Renal cortical epithelial cell (primary cell): ENCODE results near the gene DERA. TPM values are rescaled to one million over a fixed set of nuclear protein-coding genes. Genes with fewer than 3 reads are reported as not detected.
"Not testable (repeated sequence)": the region's sequence is repeated elsewhere in the genome, so short reads cannot be mapped to it uniquely, and the experiment has no call there.

ENCODE experiments used
- DNase-seq: peaks from one replicate; pipeline ENCODE4 v3.0.0-alpha.2; 2011; ENCODE audit warnings: low read depth
- total RNA-seq: library from RNA; depleted of rRNA; stranded (reverse); fragments of >200 nt; gene quantifications from 2 replicates; pipeline ENCODE4 v1.2.3, GENCODE V29; 2014

The DERA gene
- total RNA-seq, 1 donor from 2014 or later, result 102 TPM

DNA sequence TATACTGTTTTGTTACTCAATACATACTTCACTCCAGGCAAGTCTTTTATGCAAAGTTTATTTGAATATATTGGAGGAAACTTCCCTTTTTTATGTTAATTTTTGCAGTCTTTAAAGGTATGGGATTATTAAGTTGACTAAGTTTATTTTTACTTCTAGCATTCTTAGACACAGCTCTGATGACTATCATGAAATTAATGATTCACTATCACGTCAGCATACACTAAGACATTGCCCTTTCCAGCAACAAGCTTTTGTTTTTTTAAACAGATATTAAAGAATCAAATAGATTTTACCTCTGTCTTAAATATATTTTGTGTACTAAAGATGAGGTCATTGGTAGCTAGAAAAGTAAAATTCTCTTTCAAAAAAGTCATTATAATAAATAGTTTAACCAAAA lies 52.1 kb downstream of the DERA start:
- peak; percentile 90 for DNase-seq

DNA sequence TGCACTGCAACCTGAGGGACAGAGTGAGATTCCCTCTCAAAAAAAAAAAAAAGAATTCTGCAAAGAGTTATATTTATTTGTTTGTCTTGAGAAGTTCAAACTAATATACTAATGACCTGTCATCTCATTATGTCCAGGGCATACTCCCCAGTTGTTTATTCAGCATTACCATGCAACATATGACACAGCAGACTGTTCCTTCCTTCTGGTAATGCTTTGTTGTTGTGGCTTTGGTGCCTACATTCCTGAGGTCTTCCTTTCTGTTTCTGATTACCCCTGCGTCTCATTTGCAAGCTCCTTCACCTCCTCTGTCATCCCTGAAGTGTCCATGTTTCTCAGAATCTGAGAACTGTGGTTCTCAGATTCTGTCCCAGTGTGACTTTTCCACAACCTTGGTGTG lies 55.3 kb downstream of the DERA start:
- peak; percentile 93 for DNase-seq

DNA sequence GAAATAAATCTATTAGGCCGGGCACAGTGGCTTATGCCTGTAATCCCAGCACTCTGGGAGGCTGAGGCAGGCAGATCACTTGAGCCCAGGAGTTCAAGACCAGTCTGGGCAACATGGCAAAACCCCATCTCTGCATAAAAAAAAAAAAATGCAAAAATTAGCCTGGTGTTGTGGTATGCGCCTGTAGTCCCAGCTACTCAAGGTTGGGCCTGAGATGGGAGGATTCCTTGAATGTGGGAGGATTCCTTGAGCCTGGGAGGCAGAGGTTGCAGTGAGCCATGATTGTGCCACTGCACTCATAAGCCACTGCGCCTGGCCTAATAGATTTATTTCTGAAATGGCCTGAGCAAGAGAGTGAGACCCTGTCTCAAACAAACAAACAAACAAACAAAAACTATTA lies 55.9 kb downstream of the DERA start:
- not testable (repeated sequence) for DNase-seq

DNA sequence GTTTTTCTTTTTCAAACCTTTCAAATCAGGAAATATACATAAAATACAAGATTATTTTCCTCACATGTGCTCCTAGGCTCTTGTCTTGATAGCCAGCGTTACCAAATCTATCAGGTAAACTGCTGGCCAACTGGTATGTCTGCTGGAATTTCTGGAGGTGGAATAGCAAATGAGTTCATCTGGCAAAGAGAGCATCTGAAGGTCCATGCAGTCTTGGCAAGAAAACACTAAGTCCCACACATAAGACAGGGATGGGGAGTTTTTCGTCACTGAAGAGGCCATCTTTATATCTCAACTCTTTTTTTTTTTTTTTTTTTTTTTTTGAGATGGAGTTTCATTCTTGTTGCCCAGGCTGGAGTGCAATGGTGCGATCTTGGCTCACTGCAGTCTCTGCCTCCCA lies 60.1 kb downstream of the DERA start:
- no peak for DNase-seq

DNA sequence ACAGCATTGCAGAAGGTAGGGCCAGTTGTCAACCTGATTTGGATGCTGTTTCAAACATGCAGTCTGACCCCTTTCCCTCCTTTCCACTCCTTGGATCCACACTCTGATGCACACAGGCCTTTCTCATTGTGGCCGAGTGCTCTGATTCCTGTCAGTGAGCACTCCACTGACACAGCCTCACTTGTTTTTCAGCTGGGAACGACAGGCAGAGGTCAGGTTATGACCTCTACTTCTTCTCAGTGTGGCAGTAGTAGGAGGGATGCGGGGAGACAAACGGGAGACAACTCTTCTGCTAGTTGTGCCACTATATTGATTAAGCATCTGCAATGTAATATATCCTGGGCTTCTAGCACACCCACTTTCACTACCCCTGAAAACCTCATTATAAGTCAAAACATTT lies 61.8 kb downstream of the DERA start:
- no peak for DNase-seq

DNA sequence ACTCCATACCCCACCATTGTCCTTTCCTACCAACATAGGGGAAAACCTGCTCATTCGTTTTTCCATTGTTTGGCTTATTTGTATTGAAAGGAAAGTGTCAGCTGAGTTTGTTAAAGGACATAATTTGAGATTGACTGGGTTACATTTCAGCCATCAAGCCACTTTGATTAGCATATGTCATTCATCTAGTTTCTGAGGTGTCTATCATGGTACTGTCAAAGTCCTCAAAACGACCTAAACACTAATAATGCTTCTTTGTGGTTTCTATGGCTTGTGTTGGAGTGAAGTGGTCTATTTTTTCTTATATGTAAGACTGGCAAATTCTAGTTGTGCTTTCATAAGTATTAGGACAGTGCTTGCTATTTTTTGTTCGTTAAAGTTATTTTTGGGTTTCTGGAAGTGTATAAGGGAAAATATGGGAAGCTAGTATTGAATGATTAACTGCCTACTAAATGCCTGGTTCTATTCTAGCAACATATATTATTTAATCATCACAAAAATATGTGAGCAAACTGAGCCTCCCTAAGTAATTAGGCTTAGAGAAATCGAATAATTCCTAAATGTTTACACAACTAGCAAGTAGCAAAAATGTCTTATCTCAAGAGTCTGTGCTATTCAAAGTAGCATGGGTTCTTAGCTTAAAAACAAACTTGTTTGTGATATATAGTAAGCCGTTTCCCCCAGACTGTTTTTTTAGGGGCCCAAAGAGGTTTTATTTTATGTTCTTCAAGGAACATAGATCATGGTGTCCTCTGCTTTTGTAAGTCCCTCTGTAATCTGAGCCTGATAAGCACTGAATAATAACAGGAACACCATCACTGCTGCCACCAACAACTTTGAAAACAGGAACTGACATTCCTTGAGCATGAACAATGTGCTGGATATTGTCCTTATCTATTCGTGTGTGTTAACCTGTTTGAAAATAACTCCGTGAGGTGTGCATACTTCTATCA lies 67.1 kb downstream of the DERA start:
- DNase-seq, result peak; percentile 96

DNA sequence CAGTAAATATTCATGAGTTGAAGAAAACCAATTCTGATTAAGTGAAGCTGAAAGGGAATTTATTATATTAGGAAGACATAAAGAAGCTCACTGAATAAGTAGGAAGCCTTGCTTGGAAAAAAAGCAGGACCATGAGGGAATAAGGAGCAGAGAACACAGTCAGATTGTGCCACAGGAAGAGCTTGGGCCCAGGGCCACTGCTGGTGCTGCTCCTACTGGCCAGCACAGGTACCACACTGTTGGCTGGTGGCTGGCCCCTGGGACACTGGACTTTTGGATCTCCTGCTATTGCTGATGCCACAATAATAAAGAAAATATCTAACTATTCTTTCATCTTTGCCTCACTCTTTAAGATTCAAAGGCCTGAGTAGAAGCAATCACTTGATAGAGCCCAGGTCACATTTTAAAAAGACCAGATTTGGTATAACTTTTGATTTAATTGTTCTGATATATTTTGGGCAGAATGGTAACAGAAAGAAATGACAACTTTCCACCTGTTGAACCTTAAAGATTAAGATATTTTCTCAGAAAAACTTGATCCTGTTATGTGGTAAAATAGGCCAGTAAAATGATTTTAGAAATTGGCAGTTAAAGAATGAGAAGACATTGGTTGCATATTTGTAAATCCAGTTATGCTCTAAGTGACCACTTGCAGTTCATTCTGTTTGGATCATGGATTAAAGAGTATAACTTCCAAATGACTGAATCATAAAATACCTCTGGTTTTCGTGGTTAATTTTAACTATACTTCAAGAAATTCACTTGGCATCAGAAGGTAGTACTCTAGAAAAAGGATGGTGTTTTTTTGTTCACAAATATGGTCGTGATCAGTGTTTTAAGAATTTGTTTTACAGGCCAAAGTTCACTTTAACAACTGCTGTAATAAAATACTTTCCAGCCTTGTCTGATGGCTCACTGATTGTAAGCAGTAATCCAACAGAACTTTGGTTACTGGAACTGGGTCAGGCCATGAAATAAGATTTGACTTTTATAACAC lies 68.3 kb downstream of the DERA start:
- peak; percentile 97 for DNase-seq

DNA sequence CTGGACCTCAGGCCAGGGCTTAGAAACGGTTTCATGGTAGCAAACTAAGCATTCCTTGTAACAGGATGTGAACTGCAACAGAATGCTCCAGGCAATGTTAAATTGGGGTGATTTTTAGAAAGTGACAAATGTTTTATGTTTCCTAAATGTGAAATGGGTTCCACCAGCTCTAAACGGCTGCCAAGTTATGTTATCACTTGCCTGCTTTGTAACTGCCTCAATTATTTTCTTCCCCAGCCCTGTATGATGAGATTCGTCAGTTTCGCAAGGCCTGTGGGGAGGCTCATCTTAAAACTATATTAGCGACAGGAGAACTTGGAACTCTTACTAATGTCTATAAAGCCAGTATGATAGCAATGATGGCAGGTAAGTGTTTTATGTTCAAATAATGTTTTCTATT lies 70.9 kb downstream of the DERA start:
- DNase-seq, result no peak

DNA sequence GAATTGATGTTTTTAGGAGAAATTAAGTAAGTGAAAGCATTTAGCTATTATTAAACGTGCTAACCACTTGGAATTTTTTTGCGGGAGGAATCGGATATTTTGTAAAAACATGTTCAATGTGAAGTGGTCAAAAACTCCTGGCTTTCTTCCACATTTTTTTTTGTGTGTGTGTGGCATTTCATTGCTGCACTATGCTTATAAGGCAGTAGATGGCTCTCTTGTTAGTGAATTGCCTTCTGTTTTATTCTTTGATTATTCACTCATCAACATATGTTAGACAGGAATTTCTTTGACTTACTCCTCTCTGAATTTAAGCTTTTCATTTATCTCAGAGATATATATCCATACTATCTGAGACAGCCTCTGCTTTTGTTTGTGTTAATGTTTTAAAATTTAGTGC lies 71.3 kb downstream of the DERA start:
- DNase-seq, result peak; percentile 62

DNA sequence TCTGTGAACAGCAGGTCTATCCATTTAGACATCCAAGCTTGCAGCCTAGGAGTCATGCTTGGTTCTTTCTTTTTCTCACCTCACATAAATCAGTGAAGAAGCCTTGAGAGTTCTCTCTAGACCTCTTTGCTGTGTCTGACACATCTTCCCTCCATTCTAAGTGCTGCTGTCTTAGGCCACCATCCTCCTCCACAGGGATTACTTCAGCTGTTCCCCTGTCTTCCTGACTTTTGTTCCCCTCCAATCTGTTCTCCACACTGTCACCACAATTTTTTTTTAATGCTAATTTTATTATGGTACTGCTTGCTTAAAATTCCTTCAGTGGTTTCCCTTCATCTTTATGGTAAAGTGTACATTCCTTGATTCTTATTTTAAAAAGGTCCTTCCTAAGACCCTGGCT lies 71.8 kb downstream of the DERA start:
- no peak for DNase-seq

DNA sequence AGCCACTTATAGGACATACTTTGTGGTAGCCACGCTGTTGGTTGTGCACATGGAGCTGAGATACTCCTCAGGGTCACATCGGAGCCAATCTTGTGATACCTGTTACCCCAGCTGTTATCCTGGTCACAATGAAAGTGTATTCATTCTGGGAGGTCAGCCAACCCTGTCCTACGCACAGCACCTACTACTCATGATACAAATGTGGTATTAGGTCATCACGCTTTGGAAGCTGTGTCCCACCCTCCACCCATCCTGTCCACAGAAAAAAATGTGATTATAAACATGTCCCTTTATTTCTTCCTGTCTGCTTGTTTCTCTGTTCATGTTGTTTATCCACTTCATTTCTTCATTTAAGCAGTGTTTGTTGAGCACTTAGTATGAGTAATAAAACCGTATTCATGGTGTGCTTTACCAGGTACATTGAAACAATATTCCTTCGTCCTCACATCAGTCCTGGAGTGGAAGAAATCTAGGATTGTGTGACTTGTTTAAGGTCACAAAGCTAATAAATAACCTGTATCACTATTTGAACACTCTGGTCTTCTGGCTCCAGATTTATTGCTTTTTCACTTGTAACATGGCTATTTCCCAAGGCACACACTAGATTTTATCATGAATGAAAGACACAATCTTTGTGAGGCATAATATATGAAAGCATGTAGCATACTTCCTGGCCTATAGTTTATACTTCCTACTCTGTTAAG lies 73.1 kb downstream of the DERA start:
- DNase-seq, result peak; percentile 40

DNA sequence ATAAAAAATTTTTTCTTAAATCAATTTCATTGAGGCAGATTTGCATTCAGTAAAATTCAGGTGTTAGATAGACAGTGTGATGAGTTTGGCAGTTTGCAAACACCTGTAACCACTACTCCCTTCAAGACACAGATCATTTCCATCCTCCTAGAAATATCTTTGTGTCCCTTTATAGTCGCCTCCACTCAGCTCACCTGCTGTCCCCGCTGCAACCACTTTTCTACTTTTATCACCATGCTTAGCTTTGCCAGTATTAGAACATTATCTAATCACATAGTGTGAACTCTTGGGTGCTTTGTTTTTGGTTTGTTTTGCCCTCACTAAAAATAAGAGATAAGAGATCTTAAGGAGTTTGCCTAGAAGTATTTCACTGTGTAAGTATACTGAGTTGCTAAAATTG lies 73.8 kb downstream of the DERA start:
- no peak for DNase-seq

DNA sequence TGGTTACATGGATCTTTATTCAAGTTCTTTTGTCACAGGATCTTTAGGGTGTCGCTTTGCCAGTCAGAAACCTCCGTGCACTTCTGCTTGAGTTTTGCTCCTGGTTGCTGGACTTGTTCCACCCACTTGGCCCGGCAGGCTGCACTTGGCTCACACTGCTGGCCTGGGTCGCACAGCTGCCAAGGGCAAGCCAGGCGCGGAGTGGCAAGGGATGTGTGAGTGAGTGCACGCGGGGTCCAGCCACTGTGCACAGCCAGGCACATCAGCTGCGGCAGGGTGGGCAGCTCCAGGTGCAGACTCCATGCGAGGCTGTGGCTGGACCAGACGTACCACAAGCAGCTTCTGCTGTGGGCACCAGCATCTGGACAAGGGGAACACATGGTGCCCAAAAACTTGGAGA lies 76.6 kb downstream of the DERA start:
- no peak for DNase-seq

DNA sequence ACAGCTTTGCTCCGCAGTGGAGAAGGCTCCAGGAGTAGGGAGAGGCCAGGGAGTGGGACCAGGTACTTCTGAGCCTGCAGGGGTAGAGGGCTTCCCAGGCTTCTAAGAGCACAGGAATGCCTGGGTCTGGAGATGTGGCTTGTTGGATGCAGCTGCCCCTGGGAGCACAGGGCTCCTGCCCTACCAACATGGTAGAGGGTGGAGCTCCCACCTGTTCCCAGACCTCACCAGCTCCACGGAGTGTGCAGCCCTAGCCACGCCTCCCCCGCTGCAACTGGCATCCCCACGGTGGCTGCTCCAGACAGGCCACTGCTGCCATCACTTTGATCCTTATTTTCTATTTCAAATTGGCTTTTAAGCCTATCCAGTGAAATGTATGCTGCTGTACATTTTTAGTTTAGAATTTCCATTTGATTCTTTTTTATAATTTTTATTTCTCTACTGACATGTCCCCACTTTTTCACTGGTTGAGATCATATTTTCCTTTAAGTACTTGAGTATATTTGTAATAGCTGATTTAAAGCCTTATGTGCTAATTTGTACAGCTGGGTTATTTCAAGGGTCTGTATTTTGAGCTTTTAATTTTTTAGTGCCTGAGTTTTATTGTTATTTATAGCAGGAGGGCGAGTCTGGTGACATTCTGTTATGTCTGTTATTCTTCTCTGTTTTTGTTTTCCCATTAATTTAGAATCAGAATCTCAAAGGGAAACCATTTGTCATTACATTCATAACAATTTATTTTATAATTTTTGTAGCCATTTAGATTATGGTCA lies 78.0 kb downstream of the DERA start:
- no peak for DNase-seq

DNA sequence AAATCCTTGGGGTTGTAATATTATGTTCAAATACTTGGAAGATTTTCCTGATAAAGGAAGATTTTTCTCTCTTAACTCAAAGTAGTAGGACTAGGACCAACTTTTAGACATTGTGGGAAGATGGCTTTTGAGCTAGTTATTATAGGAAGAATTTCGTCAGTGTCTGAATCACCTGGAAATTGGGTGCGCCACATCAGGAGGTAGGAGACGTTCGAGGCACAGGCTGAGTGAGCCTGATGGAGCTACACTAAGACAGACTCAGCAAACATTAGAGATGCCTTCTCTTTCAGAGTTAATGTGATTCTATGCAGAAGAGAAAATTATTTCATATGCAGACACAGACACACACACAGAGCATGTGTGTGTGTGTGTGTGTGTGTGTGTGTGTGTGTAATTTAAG lies 84.7 kb downstream of the DERA start:
- no peak for DNase-seq

DNA sequence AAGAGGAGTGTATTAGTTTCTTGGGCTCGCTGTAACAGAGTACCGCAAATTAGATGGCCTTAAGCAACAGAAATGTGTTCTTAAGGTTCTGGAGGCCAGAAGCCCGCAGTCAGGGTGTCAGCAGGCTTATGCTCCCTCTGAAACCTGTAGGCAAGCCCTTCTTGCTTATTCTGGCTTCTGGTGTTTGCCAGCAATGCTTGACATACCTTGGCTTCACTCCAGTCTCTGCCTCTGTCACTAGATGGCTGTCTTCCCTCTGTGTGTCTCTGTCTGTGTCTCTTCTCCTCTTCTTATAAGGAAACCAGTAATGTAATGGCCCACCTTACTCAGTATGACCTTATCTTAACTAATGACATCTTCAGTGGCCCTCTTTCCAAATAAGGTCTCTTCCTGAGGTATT lies 85.1 kb downstream of the DERA start:
- DNase-seq, result peak; percentile 54

DNA sequence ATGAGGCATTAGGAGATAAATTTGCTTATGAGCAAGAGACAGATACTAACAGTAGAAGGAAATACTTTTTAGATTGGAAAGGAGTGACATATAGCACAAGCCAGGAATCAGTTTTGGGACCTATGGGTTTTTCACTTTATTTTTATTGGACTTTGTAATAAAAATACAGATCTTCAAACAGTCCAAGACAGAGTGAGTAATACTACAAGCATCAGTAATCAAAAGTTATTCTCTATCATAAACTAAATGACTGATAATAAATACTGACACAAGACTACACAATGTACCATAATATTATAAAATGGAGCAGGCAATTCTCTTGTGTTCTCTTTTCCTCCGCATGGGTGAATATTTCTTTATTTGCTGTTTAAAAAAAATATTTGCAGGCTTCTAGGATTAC lies 85.8 kb downstream of the DERA start:
- DNase-seq, result no peak

DNA sequence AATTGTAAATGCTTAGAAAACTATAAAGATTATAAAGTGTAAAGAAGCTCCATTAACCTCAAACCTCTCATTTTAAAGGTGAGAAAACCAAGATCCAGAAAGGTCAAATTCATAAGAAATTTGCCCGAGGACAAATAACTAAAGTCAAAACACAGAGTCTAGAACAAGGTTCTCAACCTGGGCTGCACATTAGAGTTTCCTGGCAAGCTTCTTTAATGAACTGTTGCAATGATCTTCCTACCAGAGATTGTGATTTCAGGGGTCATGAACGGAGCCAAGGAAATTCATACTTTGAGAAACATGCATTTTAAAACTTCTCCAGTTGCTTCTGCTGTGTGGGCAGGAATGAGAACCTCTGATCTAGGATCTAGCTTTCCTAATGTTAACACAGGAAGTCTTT lies 86.8 kb downstream of the DERA start:
- no peak for DNase-seq

DNA sequence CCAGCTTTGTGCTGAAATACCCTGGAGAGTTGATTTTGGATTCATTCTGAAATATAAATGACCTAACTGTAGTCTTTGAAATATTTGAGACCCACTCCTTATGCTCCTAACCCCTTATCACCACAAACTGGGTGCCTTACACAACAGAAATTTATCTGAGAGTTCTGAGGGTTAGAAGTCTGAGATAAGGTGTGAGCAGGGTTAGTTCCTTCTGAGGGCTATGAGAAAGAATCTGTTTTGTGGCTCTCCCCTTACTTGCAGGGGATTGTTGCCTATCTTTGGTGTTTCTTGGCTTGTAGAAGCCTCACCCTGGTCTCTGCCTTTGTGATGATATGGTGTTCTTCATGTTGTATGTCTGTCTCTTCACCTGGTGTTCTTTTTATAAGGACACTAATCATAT lies 91.7 kb downstream of the DERA start:
- DNase-seq, result no peak

DNA sequence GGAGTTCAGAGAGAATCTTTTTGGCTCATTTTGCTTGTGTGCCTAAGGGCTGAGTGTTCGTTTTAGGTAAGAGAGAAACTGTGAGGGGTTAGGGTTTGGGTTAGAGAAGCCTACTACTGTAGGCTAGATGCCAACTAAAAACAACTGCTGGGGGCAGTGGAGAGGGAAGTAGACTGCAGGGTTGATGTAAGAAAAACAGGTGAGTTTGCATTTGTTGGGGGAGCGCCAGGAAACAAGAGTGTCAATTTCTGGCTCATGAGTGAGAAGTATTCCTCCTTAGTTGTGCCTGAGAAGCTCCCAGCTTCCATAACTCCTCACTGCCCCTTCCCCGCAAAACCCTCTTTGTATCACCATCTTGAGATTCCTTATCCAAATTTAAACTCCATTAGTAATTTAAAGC lies 92.3 kb downstream of the DERA start:
- no peak for DNase-seq

DNA sequence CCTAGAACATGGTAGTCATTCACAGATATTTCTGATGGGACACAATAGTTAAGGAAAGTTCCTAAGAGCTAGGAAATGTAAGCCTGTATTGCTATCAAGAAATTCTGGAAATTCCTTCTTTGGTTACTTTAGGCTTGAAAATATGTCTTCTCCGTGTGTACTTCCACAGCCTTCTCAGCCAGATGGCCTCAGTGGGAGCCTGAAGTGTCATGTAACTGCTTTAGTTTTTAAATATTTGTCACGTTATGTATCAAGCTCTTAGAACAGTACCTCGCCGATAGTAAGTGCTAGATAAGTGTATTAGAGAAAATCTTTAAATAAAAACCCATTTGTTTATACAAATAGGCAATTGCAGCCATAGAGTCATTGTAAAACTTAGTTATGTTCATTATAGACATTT lies 95.6 kb downstream of the DERA start:
- DNase-seq, result no peak
